ENCODE measurements around the gene LRG1. TPM values are rescaled to one million over a fixed set of nuclear protein-coding genes. Genes with fewer than 3 reads are reported as not detected.
"Not testable (repeated sequence)": the region's sequence is repeated elsewhere in the genome, so short reads cannot be mapped to it uniquely, and the experiment has no call there.

Gene LRG1
- total and polyA plus RNA-seq, 4 donors = 0.75 to 2.8 (median 1.4) TPM

GRCh38 chr19:4527377-4527776 lies 12.5 kb downstream of the LRG1 start:
- not testable (repeated sequence) for H3K27me3 ChIP-seq (ENCODE audit: control insufficient read depth in 1 of 2, insufficient read depth in 2 of 2, low read length in 1 of 2); H3K4me3 ChIP-seq (ENCODE audit: low read length in 2 of 2); H3K4me1 ChIP-seq (ENCODE audit: control insufficient read depth in 1 of 2, insufficient read depth in 2 of 2, low read length in 2 of 2); DNase-seq; ATAC-seq (ENCODE audit: low FRiP score); H3K9me3 ChIP-seq (ENCODE audit: control insufficient read depth, low read length); H3K36me3 ChIP-seq (ENCODE audit: control insufficient read depth in 1 of 2, insufficient read depth in 2 of 2, low read length in 1 of 2); H3K27ac ChIP-seq (ENCODE audit: low read depth in 1 of 2, low read length in 2 of 2)
- 88 to 92% methylated on average over 8 of the region's 8 CpGs for WGBS, 2 donors
- intact Hi-C loops (cut with DNase I) = loop anchor here in 1 of 2 donors (10.0 kb wide), 1 partner anchor 263 kb away; no protein-coding TSS in a partner anchor

DNA sequence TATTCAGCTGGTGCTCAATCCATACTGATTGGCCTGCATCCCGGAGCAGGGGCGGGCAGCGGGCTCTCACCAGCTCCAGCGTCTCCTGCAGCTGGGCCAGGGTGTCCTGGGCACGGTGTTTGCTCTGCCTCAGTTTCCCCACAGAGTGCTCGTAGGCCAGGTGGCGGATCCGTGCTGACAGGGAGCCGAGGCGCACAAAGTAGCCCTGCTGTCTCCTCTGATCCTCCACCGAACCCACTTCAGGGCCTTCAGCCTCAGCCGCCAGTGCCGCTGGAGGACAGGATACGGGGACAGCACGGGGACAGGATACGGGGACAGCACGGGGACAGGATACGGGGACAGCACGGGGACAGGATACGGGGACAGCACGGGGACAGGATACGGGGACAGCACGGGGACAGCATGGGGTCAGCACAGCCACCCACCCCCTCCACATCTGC lies 14.3 kb downstream of the LRG1 start:
- H3K9me3 ChIP-seq (ENCODE audit: control insufficient read depth, low read length) = no peaks in the 10 kb centered on the region
- H3K27ac ChIP-seq (ENCODE audit: low read depth in 1 of 2, low read length in 2 of 2) = no peak overlapping the region
- DNase-seq = no peak
- intact Hi-C loops (cut with DNase I) = loop anchor here in 1 of 2 donors (10.0 kb wide), 1 partner anchor 261 kb away; no protein-coding TSS in a partner anchor
- H3K36me3 ChIP-seq (ENCODE audit: control insufficient read depth in 1 of 2, insufficient read depth in 2 of 2, low read length in 1 of 2) = no peaks in the 10 kb centered on the region
- no peak overlapping the region for H3K4me3 ChIP-seq (ENCODE audit: low read length in 2 of 2)
- H3K4me1 ChIP-seq (ENCODE audit: control insufficient read depth in 1 of 2, insufficient read depth in 2 of 2, low read length in 2 of 2) = no peaks in the 10 kb centered on the region
- 77 to 82% methylated on average over 23 of the region's 23 CpGs for WGBS, 2 donors
- ATAC-seq (ENCODE audit: low FRiP score) = no peak
- no peaks in the 10 kb centered on the region for H3K27me3 ChIP-seq (ENCODE audit: control insufficient read depth in 1 of 2, insufficient read depth in 2 of 2, low read length in 1 of 2)

DNA sequence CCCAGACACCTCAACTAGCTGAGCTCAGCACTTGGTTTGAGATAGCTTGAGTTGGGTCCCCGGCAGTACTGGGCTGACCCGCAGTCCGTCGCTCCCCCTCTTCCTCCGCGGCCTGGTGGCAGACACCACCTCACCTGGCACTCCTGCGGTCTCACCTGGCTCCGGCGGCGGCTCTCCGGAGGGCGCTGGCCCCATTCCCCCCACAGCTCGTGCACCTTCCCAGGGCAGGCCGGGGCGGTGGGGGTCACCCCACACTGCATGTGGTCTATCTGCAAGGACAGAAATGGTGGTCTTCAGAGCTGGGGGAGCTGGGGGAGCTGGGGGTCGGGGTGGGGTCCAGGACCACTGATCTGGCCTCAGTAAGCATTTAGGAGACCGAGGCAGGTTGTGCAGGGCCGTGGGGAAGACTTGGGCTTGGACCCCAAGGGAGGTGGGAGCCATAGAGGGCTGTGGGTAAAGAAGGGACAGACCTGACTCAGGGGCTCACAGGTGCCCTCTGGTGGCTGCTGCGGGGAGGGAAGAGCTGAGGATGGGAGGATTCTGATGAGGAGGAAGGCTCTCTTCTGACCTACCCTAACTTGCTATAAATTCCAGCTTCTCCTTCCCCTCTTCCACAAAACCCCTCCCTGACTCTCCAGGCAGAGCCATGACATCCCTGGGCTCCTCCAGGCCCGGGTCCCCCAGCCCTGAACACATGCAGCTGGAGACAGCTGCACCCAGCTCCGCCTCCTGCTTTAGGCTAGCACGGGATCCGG lies 14.9 kb downstream of the LRG1 start:
- no peaks in the 10 kb centered on the region for H3K36me3 ChIP-seq (ENCODE audit: control insufficient read depth in 1 of 2, insufficient read depth in 2 of 2, low read length in 1 of 2)
- DNase-seq (peak in 1 of 2 donors; percentile 88), ATAC-seq (ENCODE audit: low FRiP score) (peak; percentile 65)
- WGBS, 2 donors = 67 to 68% methylated on average over 23 of the region's 23 CpGs
- H3K9me3 ChIP-seq (ENCODE audit: control insufficient read depth, low read length) = no peaks in the 10 kb centered on the region
- H3K27me3 ChIP-seq (ENCODE audit: control insufficient read depth in 1 of 2, insufficient read depth in 2 of 2, low read length in 1 of 2) = no peaks in the 10 kb centered on the region
- no peak overlapping the region for H3K4me3 ChIP-seq (ENCODE audit: low read length in 2 of 2)
- intact Hi-C loops (cut with DNase I) = loop anchor here (5.0 to 10.0 kb wide), 2 partner anchors 258 to 260 kb away; no protein-coding TSS in a partner anchor
- H3K4me1 ChIP-seq (ENCODE audit: control insufficient read depth in 1 of 2, insufficient read depth in 2 of 2, low read length in 2 of 2) = no peaks in the 10 kb centered on the region
- H3K27ac ChIP-seq (ENCODE audit: low read depth in 1 of 2, low read length in 2 of 2) = no peak overlapping the region

DNA sequence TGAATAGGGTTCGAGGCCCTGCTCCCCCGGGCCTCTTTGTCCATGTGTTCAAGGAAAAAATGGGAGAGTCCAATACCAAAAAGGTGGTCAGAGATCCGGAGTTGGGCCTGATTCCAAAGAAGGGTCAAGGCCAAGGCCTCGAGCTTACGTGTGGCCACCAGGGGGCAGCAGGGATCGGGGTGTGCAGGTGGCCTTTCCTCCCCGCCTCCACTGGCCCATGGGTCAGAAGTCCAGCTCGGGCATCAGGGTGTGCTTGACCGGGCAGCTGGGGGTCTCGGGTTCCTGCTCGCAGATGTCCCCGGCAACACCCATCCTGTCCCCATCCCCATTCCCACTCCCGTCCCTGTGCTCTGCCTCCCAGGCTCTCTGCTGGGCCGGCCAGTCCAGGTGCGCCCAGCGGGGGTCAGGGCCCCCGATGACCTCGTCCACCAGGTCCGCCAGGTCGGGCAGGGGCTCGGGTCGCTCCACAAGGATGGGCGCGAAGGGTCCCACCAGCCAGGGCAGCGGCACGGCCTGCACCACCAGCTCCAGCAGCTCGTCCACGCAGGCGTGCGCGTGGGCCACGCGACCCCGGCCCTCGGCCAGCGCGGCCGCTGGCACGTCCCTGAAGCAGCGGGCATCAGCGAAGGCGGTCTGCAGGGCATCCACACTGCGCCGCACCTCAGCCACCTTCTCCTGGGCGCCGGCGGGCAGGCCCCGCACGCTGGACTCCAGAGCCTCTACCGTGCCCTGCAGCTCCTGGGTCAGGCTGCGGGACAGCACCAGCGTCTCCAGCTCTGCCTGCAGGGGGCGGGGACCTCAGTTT lies 16.3 kb downstream of the LRG1 start:
- ATAC-seq (ENCODE audit: low FRiP score) = no peak
- intact Hi-C loops (cut with DNase I) = loop anchor here (5.0 to 10.0 kb wide), 2 partner anchors 256 to 259 kb away; no protein-coding TSS in a partner anchor
- 76 to 77% methylated on average over 51 to 53 of the region's 53 CpGs for WGBS, 2 donors

GRCh38 chr19:4522291-4523002 lies 17.4 kb downstream of the LRG1 start:
- Histone ChIP-seq H3K27me3 (ENCODE audit: control insufficient read depth in 1 of 2, insufficient read depth in 2 of 2, low read length in 1 of 2) (no peaks in the 10 kb centered on the region), H3K4me1 (ENCODE audit: control insufficient read depth in 1 of 2, insufficient read depth in 2 of 2, low read length in 2 of 2) (no peaks in the 10 kb centered on the region), H3K27ac (ENCODE audit: low read depth in 1 of 2, low read length in 2 of 2) (no peak overlapping the region), H3K36me3 (ENCODE audit: control insufficient read depth in 1 of 2, insufficient read depth in 2 of 2, low read length in 1 of 2) (no peaks in the 10 kb centered on the region), H3K4me3 (ENCODE audit: low read length in 2 of 2) (no peak overlapping the region), H3K9me3 (ENCODE audit: control insufficient read depth, low read length) (no peaks in the 10 kb centered on the region)
- DNase-seq (no peak), ATAC-seq (ENCODE audit: low FRiP score) (no peak)
- intact Hi-C loops (cut with DNase I) = loop anchor here (5.0 to 10.0 kb wide), 2 partner anchors 255 to 258 kb away; no protein-coding TSS in a partner anchor
- 82% methylated on average over 15 of the region's 15 CpGs for WGBS, 2 donors

More for the DNA sequence above, 16.3 kb downstream of the LRG1 start:
- no peak for DNase-seq
- Histone ChIP-seq H3K27me3 (ENCODE audit: control insufficient read depth in 1 of 2, insufficient read depth in 2 of 2, low read length in 1 of 2) (no peaks in the 10 kb centered on the region), H3K9me3 (ENCODE audit: control insufficient read depth, low read length) (no peaks in the 10 kb centered on the region), H3K36me3 (ENCODE audit: control insufficient read depth in 1 of 2, insufficient read depth in 2 of 2, low read length in 1 of 2) (no peaks in the 10 kb centered on the region), H3K4me3 (ENCODE audit: low read length in 2 of 2) (no peak overlapping the region), H3K27ac (ENCODE audit: low read depth in 1 of 2, low read length in 2 of 2) (no peak overlapping the region), H3K4me1 (ENCODE audit: control insufficient read depth in 1 of 2, insufficient read depth in 2 of 2, low read length in 2 of 2) (no peaks in the 10 kb centered on the region)

DNA sequence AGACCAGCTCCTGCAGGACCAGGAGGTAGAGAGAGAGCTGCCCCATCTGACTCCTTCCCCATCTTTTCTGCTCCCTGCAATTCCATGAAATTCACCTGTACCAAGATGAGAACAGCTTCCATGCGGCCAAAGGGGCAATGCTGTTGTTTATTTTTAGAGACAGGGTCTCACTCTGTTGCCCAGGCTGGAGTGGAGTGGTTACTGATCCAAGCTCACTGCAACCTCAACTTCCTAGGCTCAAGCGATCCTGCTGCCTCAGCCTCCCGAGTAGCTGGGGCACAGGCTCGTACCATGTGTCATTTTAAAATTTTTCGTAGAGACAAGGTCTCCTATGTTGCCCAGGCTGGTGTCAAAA lies 18.0 kb downstream of the LRG1 start:
- ATAC-seq (ENCODE audit: low FRiP score) (no peak), DNase-seq (no peak)
- Histone ChIP-seq H3K4me1 (ENCODE audit: control insufficient read depth in 1 of 2, insufficient read depth in 2 of 2, low read length in 2 of 2) (no peaks in the 10 kb centered on the region), H3K36me3 (ENCODE audit: control insufficient read depth in 1 of 2, insufficient read depth in 2 of 2, low read length in 1 of 2) (no peaks in the 10 kb centered on the region), H3K27ac (ENCODE audit: low read depth in 1 of 2, low read length in 2 of 2) (no peak overlapping the region), H3K9me3 (ENCODE audit: control insufficient read depth, low read length) (no peaks in the 10 kb centered on the region), H3K27me3 (ENCODE audit: control insufficient read depth in 1 of 2, insufficient read depth in 2 of 2, low read length in 1 of 2) (no peaks in the 10 kb centered on the region), H3K4me3 (ENCODE audit: low read length in 2 of 2) (no peak overlapping the region)
- intact Hi-C loops (cut with DNase I) = loop anchor here (5.0 to 10.0 kb wide), 2 partner anchors 255 to 257 kb away; no protein-coding TSS in a partner anchor
- WGBS, 2 donors = 83 to 84% methylated on average over 5 of the region's 5 CpGs

DNA sequence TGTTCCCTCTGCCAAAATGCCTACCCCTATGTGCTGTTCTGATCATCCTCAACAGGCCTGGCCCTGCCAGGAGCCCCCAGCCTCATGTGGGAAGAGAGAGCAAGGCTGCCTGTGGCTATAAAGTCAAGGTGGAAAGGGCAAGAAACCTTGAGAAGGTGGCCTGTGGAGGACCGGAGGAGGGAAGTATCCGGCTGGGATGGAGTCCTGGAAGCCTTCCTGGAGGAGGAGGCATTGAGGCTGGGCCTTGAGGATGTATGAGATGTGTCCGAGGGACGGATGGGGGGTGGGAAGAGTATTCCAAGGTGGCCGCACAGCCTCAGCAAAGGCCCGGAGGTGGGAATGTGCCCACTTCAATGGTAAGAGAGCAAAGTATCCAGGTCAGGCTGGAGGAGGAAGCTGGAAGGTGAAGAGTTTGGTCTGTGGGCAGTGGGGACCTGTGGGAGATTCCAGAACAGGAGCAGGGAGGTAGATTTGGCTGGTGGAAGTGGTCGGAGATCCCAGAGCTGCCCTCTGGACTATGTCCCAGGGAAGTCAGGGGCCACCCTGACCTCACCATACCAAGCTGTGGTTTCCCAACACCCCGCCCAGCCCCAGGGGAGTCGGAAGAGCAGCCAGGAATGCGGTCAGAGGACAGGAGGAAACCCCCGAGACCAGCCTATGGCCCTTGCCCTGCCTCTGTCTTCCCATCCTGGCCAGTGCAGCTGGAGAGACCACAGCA lies 18.5 kb downstream of the LRG1 start:
- Histone ChIP-seq H3K4me3 (ENCODE audit: low read length in 2 of 2) (no peak overlapping the region), H3K27me3 (ENCODE audit: control insufficient read depth in 1 of 2, insufficient read depth in 2 of 2, low read length in 1 of 2) (no peaks in the 10 kb centered on the region), H3K9me3 (ENCODE audit: control insufficient read depth, low read length) (no peaks in the 10 kb centered on the region), H3K36me3 (ENCODE audit: control insufficient read depth in 1 of 2, insufficient read depth in 2 of 2, low read length in 1 of 2) (no peaks in the 10 kb centered on the region), H3K4me1 (ENCODE audit: control insufficient read depth in 1 of 2, insufficient read depth in 2 of 2, low read length in 2 of 2) (no peaks in the 10 kb centered on the region), H3K27ac (ENCODE audit: low read depth in 1 of 2, low read length in 2 of 2) (no peak overlapping the region)
- DNase-seq (no peak), ATAC-seq (ENCODE audit: low FRiP score) (no peak)
- intact Hi-C loops (cut with DNase I) = loop anchor here (5.0 to 10.0 kb wide), 2 partner anchors 254 to 257 kb away; no protein-coding TSS in a partner anchor
- WGBS, 2 donors = 79 to 90% methylated on average over 11 of the region's 11 CpGs

Data from aorta (tissue), 5 donors.